H1 (cell line): ENCODE results near the gene NCF4. TPM values are rescaled to one million over a fixed set of nuclear protein-coding genes. Genes with fewer than 3 reads are reported as not detected.

Experiments
- CBX5 ChIP-seq: fragments of 300-800, 300-1000 bp; sonication (generic); IDR thresholded peaks from 2 replicates; pipeline ENCODE4 v1.7.1; 2016; ENCODE audit warnings: antibody characterized with exemption, low read length, low read depth
- EGR1 ChIP-seq: IDR thresholded peaks from 2 replicates; pipeline ENCODE4 v1.6.1; 2011; ENCODE audit warnings: low read depth, low read length, borderline replicate concordance
- SP2 ChIP-seq: IDR thresholded peaks from 2 replicates; pipeline ENCODE4 v1.6.1; 2012; ENCODE audit warnings: mild to moderate bottlenecking, low read length, inconsistent platforms
- SP4 ChIP-seq: IDR thresholded peaks from 2 replicates; pipeline ENCODE4 v1.6.1; 2012; ENCODE audit warnings: low read length, inconsistent platforms
- YY1 ChIP-seq: IDR thresholded peaks from 2 replicates; pipeline ENCODE4 v1.6.1; 2011; ENCODE audit warnings: low read depth, mild to moderate bottlenecking, low read length
- polyA plus RNA-seq, 7 experiments: library from polyadenylated mRNA; depleted of rRNA in 3 of 7; stranded (reverse) in 5 of 7; unstranded in 2 of 7; fragments of >200 nt in 5 of 7; fragments of 200-250 nt in 2 of 7; gene quantifications; 1 replicate in 5 of 7; 2 replicates in 1 of 7; 4 replicates in 1 of 7; pipeline versions ENCODE4 v1.2.1 to v1.2.3, GENCODE V29; 2011 to 2013; ENCODE audit warnings: missing spikeins in 2 of 7, mixed read lengths in 2 of 7
- total RNA-seq: library from RNA; stranded (reverse); fragmentation: NEBNext Ultra II Directional; extraction: Animal tissue kit (Norgen Biotek cat#: 25700); gene quantifications from 2 replicates; pipeline ENCODE4 v1.2.1, GENCODE V29; 2021

Gene NCF4
- total and polyA plus RNA-seq, 2 of the 8 experiments (the other 6 are each of a cell fraction or from before 2014, with no cell fraction given): 0.20 TPM; not detected in 1

- TF ChIP-seq YY1 (no peak), EGR1 (no peak), CBX5 (no peak), SP2 (no peak), SP4 (no peak)
Observed at GRCh38 chr22:36858966-36859365, 1.8 kb upstream of the NCF4 start (continued).
